Suprapubic skin (tissue), 4 donors: ENCODE measurements around the gene TRAF3. TPM values are rescaled to one million over a fixed set of nuclear protein-coding genes. Genes with fewer than 3 reads are reported as not detected.

Experiments
- DNase-seq, 2 donors: peaks; one replicate each; pipeline ENCODE4 v3.0.0-alpha.2; 2019; ENCODE audit warnings: low spot score in 2 of 2
- H3K27ac ChIP-seq: fragments of 200-600 bp; sonication (generic); one replicate; pipeline ENCODE4 v1.5.1; 2019
- H3K27me3 ChIP-seq: fragments of 200-600 bp; sonication (generic); one replicate; pipeline ENCODE4 v1.5.1; 2019
- H3K36me3 ChIP-seq: fragments of 200-600 bp; sonication (generic); one replicate; pipeline ENCODE4 v1.5.1; 2019
- H3K4me1 ChIP-seq: fragments of 200-600 bp; sonication (generic); one replicate; pipeline ENCODE4 v1.5.1; 2019
- H3K4me3 ChIP-seq: fragments of 200-600 bp; sonication (generic); one replicate; pipeline ENCODE4 v1.5.1; 2019; ENCODE audit warnings: mild to moderate bottlenecking
- H3K9me3 ChIP-seq: fragments of 200-600 bp; sonication (generic); one replicate; pipeline ENCODE4 v1.5.1; 2019
- CTCF ChIP-seq, 2 donors: fragments of 200-600 bp in 1 of 2; fragments of 450-650 bp in 1 of 2; sonication (generic) in 1 of 2; IDR thresholded peaks; one replicate each; pipeline ENCODE4 v1.5.1; 2016 to 2019; ENCODE audit warnings: antibody characterized with exemption in 2 of 2, mild to moderate bottlenecking in 1 of 2, moderate library complexity in 1 of 2
- EP300 ChIP-seq: sonication (generic); formaldehyde crosslinking; IDR thresholded peaks from one replicate; pipeline ENCODE4 v1.6.1; 2017; ENCODE audit warnings: antibody characterized with exemption
- POLR2A ChIP-seq, 2 donors: fragments of 450-650 bp; IDR thresholded peaks; one replicate each; pipeline ENCODE4 v1.6.1; 2017; ENCODE audit warnings: antibody characterized with exemption in 2 of 2, mild to moderate bottlenecking in 2 of 2, moderate library complexity in 2 of 2
- POLR2AphosphoS5 ChIP-seq, 3 donors: sonication (generic); formaldehyde crosslinking; IDR thresholded peaks; one replicate each; pipeline ENCODE4 v1.6.1; 2017; ENCODE audit warnings: antibody characterized with exemption in 3 of 3
- WGBS: methylation state at CpG from one replicate; pipeline ENCODE4 v1.1.5; 2018; 5-methylcytosine and 5-hydroxymethylcytosine counted together
- total RNA-seq, 4 donors: library from RNA; depleted of rRNA; stranded (reverse); fragments of >200 nt; gene quantifications; one replicate each; pipeline ENCODE4 v1.1.0, GENCODE V29; 2016

The TRAF3 gene
- total RNA-seq, 4 donors from 2014 or later = 8.7 to 22.8 (median 14.2) TPM

GRCh38 chr14:102757646-102758045, 19.6 kb upstream of the TRAF3 start:
- Histone ChIP-seq H3K4me1 (peaks cover 7% of the 10 kb centered on the region), H3K4me3 (no peak overlapping the region), H3K27ac (no peak overlapping the region), H3K36me3 (no peaks in the 10 kb centered on the region), H3K27me3 (no peaks in the 10 kb centered on the region), H3K9me3 (no peaks in the 10 kb centered on the region)
- whole genome bisulfite sequencing = 92% methylated on average over 8 of the region's 11 CpGs
- DNase-seq = no peak
- TF ChIP-seq CTCF (IDR thresholded peaks at IDR 0.05) = no peak
- no peak for TF ChIP-seq POLR2AphosphoS5 (IDR thresholded peaks at IDR 0.05)
- no peak for TF ChIP-seq EP300
- no peak for TF ChIP-seq POLR2A (IDR thresholded peaks at IDR 0.05)

DNA sequence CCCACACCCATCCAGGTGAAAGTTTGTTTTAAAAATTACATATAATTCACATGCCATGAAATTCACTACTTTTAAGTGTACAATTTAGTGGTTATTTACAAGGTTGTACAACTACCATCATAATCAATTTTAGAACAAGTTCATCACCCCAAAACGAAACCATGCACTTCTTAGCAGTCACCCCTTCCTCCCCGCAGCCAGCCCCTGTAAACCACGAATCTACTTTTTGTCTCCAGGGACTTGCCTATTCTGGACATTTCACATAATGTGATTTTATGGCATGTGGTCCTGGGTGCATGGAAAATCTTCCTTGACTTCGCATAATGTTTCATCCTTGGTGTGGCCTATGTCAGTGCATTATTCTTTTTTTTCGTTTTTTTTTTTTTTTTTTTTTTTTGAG, 19.2 kb upstream of the TRAF3 start:
- Histone ChIP-seq H3K9me3 (no peaks in the 10 kb centered on the region), H3K36me3 (no peaks in the 10 kb centered on the region), H3K27ac (no peak overlapping the region), H3K4me3 (no peak overlapping the region), H3K4me1 (peaks cover 7% of the 10 kb centered on the region), H3K27me3 (no peaks in the 10 kb centered on the region)
- DNase-seq = no peak
- WGBS = 84% methylated on average over 5 of the region's 5 CpGs
- TF ChIP-seq CTCF (IDR thresholded peaks at IDR 0.05) (no peak), POLR2A (IDR thresholded peaks at IDR 0.05) (no peak), POLR2AphosphoS5 (IDR thresholded peaks at IDR 0.05) (no peak), EP300 (no peak)

GRCh38 chr14:102759456-102760187, 17.6 kb upstream of the TRAF3 start:
- Histone ChIP-seq H3K27ac (no peak overlapping the region), H3K4me1 (peaks cover 7% of the 10 kb centered on the region), H3K27me3 (no peaks in the 10 kb centered on the region), H3K4me3 (no peak overlapping the region), H3K36me3 (no peaks in the 10 kb centered on the region), H3K9me3 (no peaks in the 10 kb centered on the region)
- TF ChIP-seq POLR2A (IDR thresholded peaks at IDR 0.05) (no peak), CTCF (IDR thresholded peaks at IDR 0.05) (no peak), POLR2AphosphoS5 (IDR thresholded peaks at IDR 0.05) (no peak), EP300 (no peak)
- DNase-seq = no peak
- WGBS = 59% methylated on average over 10 of the region's 10 CpGs

GRCh38 chr14:102760496-102761193, 16.6 kb upstream of the TRAF3 start:
- peaks cover 7% of the 10 kb centered on the region for H3K4me1 ChIP-seq
- H3K27ac ChIP-seq = no peak overlapping the region
- no peak for DNase-seq
- no peaks in the 10 kb centered on the region for H3K36me3 ChIP-seq
- no peak overlapping the region for H3K4me3 ChIP-seq
- H3K9me3 ChIP-seq = no peaks in the 10 kb centered on the region
- TF ChIP-seq CTCF (IDR thresholded peaks at IDR 0.05) = no peak
- no peak for TF ChIP-seq POLR2AphosphoS5 (IDR thresholded peaks at IDR 0.05)
- TF ChIP-seq POLR2A (IDR thresholded peaks at IDR 0.05) = no peak
- TF ChIP-seq EP300 = no peak
- 100% methylated on average over 1 of the region's 21 CpGs for WGBS
- H3K27me3 ChIP-seq = no peaks in the 10 kb centered on the region

GRCh38 chr14:102761206-102761605, 16.0 kb upstream of the TRAF3 start:
- no peak for DNase-seq
- 46% methylated on average over 11 of the region's 15 CpGs for WGBS
- Histone ChIP-seq H3K4me3 (no peak overlapping the region), H3K36me3 (no peaks in the 10 kb centered on the region), H3K9me3 (no peaks in the 10 kb centered on the region), H3K27ac (no peak overlapping the region), H3K4me1 (peaks cover 7% of the 10 kb centered on the region), H3K27me3 (no peaks in the 10 kb centered on the region)
- TF ChIP-seq POLR2AphosphoS5 (IDR thresholded peaks at IDR 0.05) (no peak), EP300 (no peak), POLR2A (IDR thresholded peaks at IDR 0.05) (no peak), CTCF (IDR thresholded peaks at IDR 0.05) (no peak)
